DMS53 treated with DMSO at 0.1 percent for 48 hours (cell line): ENCODE measurements around the gene MVB12B.

Experiments
- DNase-seq: peaks from one replicate; lab custom pipeline; 2025; ENCODE audit not compliant: unreplicated experiment; lab: John Stamatoyannopoulos, UW

The MVB12B gene

DNA sequence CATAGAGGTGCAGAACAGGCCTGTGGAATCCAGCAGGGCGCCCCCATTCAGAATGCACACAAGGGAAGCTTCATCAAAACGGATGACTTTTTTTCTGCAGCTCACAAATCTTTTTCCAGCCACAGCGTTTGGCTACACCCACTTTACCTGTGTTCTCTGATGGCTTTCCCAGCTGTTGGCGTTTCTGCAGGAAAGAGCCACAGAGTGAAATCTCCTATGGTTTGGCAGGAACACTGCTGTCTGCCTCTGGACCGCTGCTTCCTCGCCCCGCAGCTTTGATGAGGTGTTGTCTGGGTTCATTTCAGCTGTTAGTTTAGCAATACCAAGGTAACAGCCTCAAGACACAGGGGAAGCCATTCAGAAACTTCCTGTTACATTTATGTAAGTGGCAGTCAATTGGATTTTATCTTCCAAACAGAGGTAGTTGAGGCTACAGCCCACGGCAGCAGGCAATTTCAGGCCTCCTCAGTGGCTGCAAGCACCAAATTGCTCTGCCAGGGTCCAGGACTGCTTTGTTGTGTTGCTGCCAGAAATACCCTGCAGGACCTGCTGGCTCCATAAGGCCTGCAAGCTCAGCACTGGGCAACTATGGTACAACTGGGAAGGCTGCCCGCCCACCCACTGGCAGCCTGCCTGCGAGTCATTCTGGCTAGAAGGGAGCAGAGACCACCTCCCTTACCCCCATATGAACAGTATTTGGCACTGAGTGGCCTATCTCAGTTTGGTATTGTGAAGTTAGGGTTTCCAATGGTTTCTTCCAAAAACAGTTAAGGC is 96.7 kb downstream of the MVB12B start:
- no peak for DNase-seq

DNA sequence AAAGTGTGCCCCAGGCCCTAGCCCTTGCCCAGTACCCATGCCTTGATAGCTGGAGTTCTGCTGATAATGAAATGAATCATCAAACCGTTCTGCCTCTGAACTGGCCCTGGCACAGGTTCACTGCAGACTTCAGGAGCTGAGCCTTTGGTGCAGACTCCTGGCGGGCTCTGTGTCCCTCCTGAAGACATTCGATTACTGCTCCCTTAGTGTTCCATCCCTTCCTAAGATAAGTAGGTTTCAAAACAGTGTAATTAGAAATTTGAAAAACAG is 97.2 kb downstream of the MVB12B start:
- no peak for DNase-seq

DNA sequence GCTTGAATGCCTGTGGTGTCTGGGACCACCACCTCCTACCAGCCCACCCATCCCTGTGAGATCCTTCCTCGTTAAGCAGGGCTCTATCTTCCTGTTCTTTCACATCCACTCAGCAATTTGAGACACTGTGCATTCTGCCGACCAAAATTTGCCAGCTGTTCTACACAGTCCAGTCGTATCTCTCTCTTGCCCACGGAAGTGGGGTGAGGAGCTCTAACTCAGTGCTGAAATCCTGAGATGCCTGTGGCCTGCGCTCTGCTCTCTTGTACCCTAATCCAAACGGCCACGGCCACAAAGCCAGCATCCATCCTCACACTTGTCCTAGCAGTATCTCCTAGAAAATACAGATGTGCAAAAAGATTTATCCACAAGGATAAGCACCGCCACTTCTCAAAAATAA is 97.9 kb downstream of the MVB12B start:
- DNase-seq: no peak

DNA sequence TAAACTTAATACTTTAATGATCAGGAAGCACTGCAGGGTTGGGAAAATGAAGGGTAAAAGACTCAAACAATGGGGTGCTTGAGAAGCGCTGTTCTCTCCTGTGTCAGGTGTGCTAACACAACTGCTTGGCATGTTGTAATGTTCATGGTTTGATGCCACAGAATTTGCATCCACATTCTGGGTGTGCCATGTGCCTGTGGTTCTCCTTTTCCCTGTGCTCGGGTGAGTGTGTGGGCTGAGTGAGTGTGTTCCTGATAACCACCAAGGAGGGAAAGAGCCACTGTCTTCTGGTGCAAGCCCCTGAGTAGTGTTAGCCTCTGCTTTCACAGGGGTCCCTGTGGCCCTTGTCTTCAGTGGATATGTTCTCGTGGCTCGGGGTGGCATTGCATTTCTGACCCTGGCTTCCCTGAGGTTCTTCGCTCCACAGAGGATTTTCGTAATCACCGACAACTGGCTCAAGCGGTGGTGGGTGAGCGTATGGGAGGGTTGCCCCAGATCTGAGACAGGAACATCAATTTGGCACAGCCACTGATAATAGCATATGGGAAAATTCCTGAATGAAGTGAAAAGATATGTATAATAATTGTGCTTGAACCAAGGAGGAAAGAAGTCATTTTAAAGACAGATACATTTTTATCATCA is 102.0 kb downstream of the MVB12B start:
- DNase-seq: no peak

GRCh38 chr9:126429190-126429589 is 102.6 kb downstream of the MVB12B start:
- no peak for DNase-seq

DNA sequence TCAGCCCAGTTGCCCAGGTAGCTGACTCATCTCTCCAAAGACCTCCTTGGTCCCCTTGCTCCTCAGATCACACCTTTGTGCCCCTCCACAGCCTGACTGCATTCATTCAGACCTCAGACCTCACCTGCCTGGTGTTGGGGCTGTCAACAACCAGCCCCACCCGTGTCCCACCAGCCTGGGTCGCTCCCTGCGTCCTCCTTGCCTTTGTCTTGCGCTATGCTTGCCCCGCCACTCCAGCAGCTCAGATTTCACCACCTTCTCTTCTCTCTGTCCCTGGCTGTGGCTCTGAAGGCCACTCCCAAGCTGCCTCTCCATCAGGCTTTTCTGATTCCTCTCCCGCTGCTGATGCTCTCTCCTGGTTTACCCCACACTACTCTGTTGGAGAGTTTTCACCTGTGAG is 103.5 kb downstream of the MVB12B start:
- no peak for DNase-seq

DNA sequence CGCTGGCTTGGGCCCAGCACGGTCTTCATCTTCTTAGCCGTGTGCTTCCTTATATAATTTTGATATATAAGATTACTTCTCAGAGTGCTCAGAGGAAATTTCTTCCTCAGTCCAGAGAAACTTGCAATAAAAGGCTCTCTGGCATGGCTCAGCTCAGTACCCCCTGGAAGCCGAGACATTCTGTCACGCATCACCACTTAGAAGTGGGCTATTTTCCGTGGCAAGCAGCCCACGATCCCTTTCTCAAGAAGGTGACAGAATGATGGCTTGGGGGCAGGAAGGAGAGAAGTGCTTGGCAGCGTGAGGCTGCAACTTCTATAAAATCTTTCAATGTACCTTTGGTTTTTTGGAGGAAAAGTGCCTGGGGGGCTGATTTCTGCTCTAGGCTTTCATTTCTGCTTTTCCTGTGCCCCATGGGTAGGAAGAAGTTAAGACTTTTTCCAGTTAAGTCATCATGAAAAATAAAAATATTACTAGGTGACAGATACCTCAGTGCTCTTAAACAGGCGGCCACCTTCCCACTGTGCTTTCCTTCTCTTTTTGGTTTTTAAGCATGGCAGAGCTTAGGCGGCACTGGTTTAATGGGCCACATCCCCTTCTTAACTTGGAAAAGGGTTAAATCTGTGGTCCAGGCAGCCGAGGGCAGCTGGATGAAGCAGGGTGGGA is 104.6 kb downstream of the MVB12B start:
- DNase-seq: no peak

DNA sequence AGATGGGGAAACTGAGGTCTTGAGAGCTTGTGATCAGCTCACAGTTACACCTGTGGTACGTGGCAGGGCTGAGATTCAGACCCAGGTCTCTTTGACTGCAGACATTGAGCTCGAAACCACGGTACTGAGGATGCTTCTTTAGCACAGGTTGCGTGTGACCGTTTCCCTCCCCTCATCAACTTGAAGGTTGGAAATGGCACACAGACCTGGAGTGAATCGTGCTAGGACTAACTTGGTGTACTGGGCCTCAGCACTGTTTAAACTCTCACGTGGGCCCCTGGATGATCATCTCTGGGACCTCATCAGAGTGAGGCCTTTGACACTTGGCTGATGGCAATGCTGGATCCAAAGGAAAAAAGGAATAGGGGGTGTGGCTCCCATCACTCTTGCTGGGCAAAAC is 106.0 kb downstream of the MVB12B start:
- DNase-seq: no peak

- DNase-seq: no peak
Observed at GRCh38 chr9:126435105-126435504, 108.5 kb downstream of the MVB12B start.

- DNase-seq: no peak
Observed at GRCh38 chr9:126435626-126436025, 109.0 kb downstream of the MVB12B start.

DNA sequence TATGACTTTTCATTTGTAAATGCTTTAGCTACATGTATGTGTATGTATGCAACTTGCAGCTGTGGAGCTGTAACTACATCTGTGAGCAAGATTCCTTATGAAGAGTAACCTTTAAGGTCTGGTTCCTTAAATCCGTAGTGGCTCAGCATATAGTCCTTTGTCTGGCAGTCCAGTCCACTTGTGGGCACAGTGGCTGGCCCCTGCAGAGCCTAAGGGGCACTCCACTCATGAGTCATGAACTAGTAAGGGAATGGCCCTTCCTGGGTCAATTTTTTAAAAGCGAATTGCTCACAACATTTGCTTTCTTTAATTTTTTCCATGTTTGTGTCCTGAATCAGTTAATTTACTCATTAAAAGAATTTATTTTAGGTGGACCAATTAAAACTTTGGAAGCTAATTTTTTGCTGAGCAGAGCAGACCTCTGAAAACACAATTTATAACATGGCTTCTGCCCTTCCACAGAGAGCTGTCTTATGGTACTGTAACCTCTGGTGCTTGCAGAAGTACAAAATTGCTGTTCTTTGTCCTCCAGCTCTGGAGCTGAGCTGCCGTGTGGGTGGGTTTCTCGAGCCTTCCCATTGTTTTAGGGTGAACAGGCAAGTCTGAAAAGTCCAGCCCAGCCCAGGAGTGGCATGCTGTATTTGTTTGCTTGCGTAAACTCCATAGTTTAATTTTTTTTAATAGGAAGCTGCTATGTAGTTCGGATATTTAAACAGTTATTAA is 110.1 kb downstream of the MVB12B start:
- no peak for DNase-seq

DNA sequence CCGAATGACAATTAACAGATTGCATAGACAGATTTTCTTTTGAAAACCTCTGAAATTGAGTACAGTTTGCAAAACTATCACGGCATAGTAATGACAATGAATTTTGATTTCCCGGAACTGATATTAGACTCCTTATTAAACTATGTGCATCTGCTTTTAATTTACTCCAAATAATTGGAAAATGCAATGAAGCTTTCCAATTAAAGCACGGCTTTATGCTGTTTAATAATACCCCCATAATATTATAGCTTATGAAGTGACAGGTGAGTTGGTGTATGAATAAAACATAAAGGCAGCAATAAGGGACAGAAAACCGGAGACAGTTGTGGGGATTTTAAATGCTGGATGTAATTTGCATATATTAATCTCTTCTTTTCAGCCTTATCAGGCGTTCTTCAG is 110.6 kb downstream of the MVB12B start:
- DNase-seq: no peak

- DNase-seq: no peak
Observed at GRCh38 chr9:126437701-126438100, 111.1 kb downstream of the MVB12B start.

GRCh38 chr9:126438741-126439401 is 112.2 kb downstream of the MVB12B start:
- no peak for DNase-seq

- DNase-seq: no peak
Observed at GRCh38 chr9:126439402-126439765, 112.8 kb downstream of the MVB12B start.

- no peak for DNase-seq
Observed at GRCh38 chr9:126439883-126440653, 113.4 kb downstream of the MVB12B start.

DNA sequence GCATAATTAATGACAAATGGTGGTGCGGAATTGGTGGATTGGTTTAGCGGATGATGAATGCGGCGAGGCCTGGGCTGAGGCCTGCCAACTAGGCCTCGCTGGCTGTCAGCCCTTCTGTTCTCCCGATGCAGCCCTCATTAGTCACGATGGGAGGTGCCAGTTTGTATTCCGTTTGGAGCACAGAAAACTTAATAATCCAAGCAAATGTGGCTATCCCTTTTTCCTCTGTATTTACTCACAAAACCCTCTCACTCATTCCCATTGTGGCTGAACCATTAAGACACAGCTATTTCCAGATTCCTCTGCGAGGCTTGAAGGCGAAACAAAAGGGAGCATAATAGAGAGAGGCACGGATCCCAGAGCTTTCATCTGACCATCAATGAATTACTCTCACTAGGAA is 114.3 kb downstream of the MVB12B start:
- DNase-seq: no peak

DNA sequence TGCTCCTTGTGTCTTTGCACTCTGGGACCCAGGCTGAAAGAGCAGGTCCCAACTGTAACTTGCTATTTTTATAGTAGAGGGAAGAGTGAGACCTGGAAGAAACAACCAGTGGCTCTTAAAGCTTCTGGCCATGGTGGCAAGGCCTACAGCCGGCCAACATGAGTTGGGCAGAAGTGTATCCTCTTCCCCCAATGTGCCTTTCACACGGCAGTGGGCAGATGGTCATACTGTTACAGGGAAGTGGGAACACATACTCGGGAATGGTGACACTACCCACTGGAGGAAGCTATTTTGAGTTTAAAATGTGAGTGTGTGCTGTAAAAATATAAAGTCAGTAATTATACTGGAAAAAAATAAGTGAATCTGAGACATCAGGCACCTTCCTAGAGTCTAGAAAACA is 116.0 kb downstream of the MVB12B start:
- DNase-seq: no peak

DNA sequence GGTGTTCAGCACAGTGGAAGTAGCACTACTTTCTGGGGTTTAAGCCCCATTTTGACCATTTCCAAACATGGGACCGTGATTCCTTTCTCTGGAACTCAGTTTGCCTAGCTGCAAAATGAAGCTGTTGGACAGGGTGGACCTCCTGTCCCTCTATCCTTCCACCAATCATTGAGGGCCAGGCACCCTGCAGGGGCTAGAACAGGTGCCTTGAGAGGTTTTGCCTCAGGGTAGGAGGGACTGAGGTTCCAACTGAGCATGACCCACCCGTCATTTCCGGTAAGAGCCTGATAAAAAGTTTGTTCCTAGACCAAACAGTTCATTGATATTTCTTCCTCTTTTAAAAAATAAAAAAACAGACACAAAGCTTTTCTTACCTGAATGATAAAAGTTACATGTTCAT is 116.5 kb downstream of the MVB12B start:
- DNase-seq: no peak

DNA sequence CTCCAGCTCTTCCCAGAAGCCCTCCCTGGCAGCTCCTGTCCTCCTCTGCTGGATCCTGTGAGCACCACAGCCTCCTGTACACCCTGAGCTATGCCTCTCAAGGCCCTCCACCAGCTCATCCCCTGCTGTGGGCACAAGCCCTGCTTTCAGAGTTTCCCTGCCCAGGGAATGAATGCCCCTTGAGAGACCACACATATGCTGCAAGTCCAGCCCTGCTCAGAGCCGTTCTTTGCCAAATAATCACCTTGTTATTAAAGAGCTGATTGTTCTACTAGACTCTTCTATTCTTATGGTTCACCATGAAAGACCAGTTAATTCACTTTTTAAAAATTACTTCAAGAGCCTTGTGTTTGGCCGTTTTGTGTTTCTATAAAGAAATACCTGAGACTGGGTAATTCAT is 121.5 kb downstream of the MVB12B start:
- DNase-seq: no peak
